ENCODE results near the gene ZNF664.

The ZNF664 gene

GRCh38 chr12:123992118-123992825 is 19.3 kb downstream of the ZNF664 start:
- DNase-seq = no peak

- DNase-seq = no peak
These were observed 22.2 kb downstream of the ZNF664 start for GRCh38 chr12:123995023-123995748.

GRCh38 chr12:123996581-123996980 is 23.6 kb downstream of the ZNF664 start:
- no peak for DNase-seq

GRCh38 chr12:123997033-123997822 is 24.2 kb downstream of the ZNF664 start:
- DNase-seq = no peak

- DNase-seq = no peak
These were observed 24.9 kb downstream of the ZNF664 start for GRCh38 chr12:123997908-123998307.

- DNase-seq = no peak
These were observed 25.5 kb downstream of the ZNF664 start for GRCh38 chr12:123998344-123998990.

- no peak for DNase-seq
These were observed 26.0 kb downstream of the ZNF664 start for GRCh38 chr12:123998991-123999359.

GRCh38 chr12:124000111-124000510 is 27.1 kb downstream of the ZNF664 start:
- DNase-seq = no peak

GRCh38 chr12:124001343-124001742 is 28.3 kb downstream of the ZNF664 start:
- DNase-seq = no peak

- no peak for DNase-seq
These were observed 29.1 kb downstream of the ZNF664 start for GRCh38 chr12:124002021-124002644.

GRCh38 chr12:124002654-124003053 is 29.6 kb downstream of the ZNF664 start:
- DNase-seq = no peak

GRCh38 chr12:124004233-124004875 is 31.3 kb downstream of the ZNF664 start:
- DNase-seq = no peak

GRCh38 chr12:124006085-124006845 is 33.2 kb downstream of the ZNF664 start:
- DNase-seq = no peak

- no peak for DNase-seq
These were observed 34.1 kb downstream of the ZNF664 start for GRCh38 chr12:124006846-124007713.

GRCh38 chr12:124007826-124008570 is 35.0 kb downstream of the ZNF664 start:
- DNase-seq = no peak

- DNase-seq = no peak
These were observed 35.6 kb downstream of the ZNF664 start for GRCh38 chr12:124008595-124008994.

GRCh38 chr12:124009781-124010180 is 36.8 kb downstream of the ZNF664 start:
- DNase-seq = no peak

GRCh38 chr12:124010687-124011086 is 37.7 kb downstream of the ZNF664 start:
- DNase-seq = no peak

- DNase-seq = no peak
These were observed 38.6 kb downstream of the ZNF664 start for GRCh38 chr12:124011435-124012115.

All from stimulated activated CD8-positive, alpha-beta memory T cell treated with anti-CD3 and anti-CD28 coated beads, Interleukin-4, amount 100 ng/mL, for 48 hours (primary cell).